ENCODE data around the gene LAMC3.

The LAMC3 gene

GRCh38 chr9:130987054-130987453 is 21.9 kb upstream of the LAMC3 start:
- no peak for DNase-seq
- Histone ChIP-seq H3K36me3 (no peaks in the 10 kb centered on the region), H3K9me3 (no peaks in the 10 kb centered on the region), H3K4me3 (no peak overlapping the region), H3K27me3 (peaks cover 0 to 61% of the 10 kb centered on the region in 2 donors), H3K4me1 (no peaks in the 10 kb centered on the region), H3K27ac (no peak overlapping the region)
- no peak for TF ChIP-seq CTCF (IDR thresholded peaks at IDR 0.05)
- intact Hi-C loops (cut with DNase I; ENCODE audit: low total_unique reads), result no loop called here

- H3K27me3 ChIP-seq, result peaks cover 0 to 68% of the 10 kb centered on the region in 2 donors
- no peak for TF ChIP-seq CTCF (IDR thresholded peaks at IDR 0.05)
Measured at GRCh38 chr9:130987738-130988399, 21.1 kb upstream of the LAMC3 start.

GRCh38 chr9:130988400-130988747 is 20.6 kb upstream of the LAMC3 start:
- intact Hi-C loops (cut with DNase I; ENCODE audit: low total_unique reads), result no loop called here
- no peak for DNase-seq
- H3K36me3 ChIP-seq, result no peaks in the 10 kb centered on the region
- H3K4me1 ChIP-seq, result no peaks in the 10 kb centered on the region
- no peaks in the 10 kb centered on the region for H3K9me3 ChIP-seq
- no peak overlapping the region for H3K27ac ChIP-seq
- no peak overlapping the region for H3K4me3 ChIP-seq
- no peak for TF ChIP-seq CTCF (IDR thresholded peaks at IDR 0.05)
- H3K27me3 ChIP-seq, result peaks cover 0 to 72% of the 10 kb centered on the region in 2 donors

More at GRCh38 chr9:130987738-130988399, 21.1 kb upstream of the LAMC3 start:
- no peak for DNase-seq
- Histone ChIP-seq H3K4me3 (no peak overlapping the region), H3K27ac (no peak overlapping the region), H3K9me3 (no peaks in the 10 kb centered on the region), H3K36me3 (no peaks in the 10 kb centered on the region), H3K4me1 (no peaks in the 10 kb centered on the region)
- intact Hi-C loops (cut with DNase I; ENCODE audit: low total_unique reads), result no loop called here

- H3K27me3 ChIP-seq, result peaks cover 0 to 78% of the 10 kb centered on the region in 2 donors
- H3K9me3 ChIP-seq, result no peaks in the 10 kb centered on the region
- DNase-seq, result no peak
- no peaks in the 10 kb centered on the region for H3K36me3 ChIP-seq
- no peak for TF ChIP-seq CTCF (IDR thresholded peaks at IDR 0.05)
- intact Hi-C loops (cut with DNase I; ENCODE audit: low total_unique reads), result no loop called here
- H3K4me3 ChIP-seq, result no peak overlapping the region
- no peaks in the 10 kb centered on the region for H3K4me1 ChIP-seq
- no peak overlapping the region for H3K27ac ChIP-seq
Measured at GRCh38 chr9:130988905-130989304, 20.1 kb upstream of the LAMC3 start.

GRCh38 chr9:130989391-130989790 is 19.6 kb upstream of the LAMC3 start:
- H3K4me3 ChIP-seq, result no peak overlapping the region
- no peak for DNase-seq
- TF ChIP-seq CTCF (IDR thresholded peaks at IDR 0.05), result no peak
- no peaks in the 10 kb centered on the region for H3K36me3 ChIP-seq
- intact Hi-C loops (cut with DNase I; ENCODE audit: low total_unique reads), result no loop called here
- H3K27me3 ChIP-seq, result peaks cover 0 to 82% of the 10 kb centered on the region in 2 donors
- H3K9me3 ChIP-seq, result no peaks in the 10 kb centered on the region
- H3K4me1 ChIP-seq, result no peaks in the 10 kb centered on the region
- H3K27ac ChIP-seq, result no peak overlapping the region

GRCh38 chr9:130989891-130990290 is 19.1 kb upstream of the LAMC3 start:
- intact Hi-C loops (cut with DNase I; ENCODE audit: low total_unique reads), result no loop called here
- TF ChIP-seq CTCF (IDR thresholded peaks at IDR 0.05), result no peak
- peaks cover 0 to 84% of the 10 kb centered on the region in 2 donors for H3K27me3 ChIP-seq

More at GRCh38 chr9:130989891-130990290, 19.1 kb upstream of the LAMC3 start:
- H3K27ac ChIP-seq, result no peak overlapping the region
- H3K4me1 ChIP-seq, result no peaks in the 10 kb centered on the region
- H3K36me3 ChIP-seq, result no peaks in the 10 kb centered on the region
- H3K9me3 ChIP-seq, result no peaks in the 10 kb centered on the region
- no peak for DNase-seq
- no peak overlapping the region for H3K4me3 ChIP-seq

Measured in tibial artery (tissue), 4 donors.